ENCODE measurements around the gene TXNIP. TPM values are rescaled to one million over a fixed set of nuclear protein-coding genes. Genes with fewer than 3 reads are reported as not detected.

TXNIP gene
- total RNA-seq, 1 experiment from 2014 or later = 576 TPM

GRCh38 chr1:145993618-145994390 lies 2.6 kb downstream of the TXNIP start:
- H3K4me3 Mint-ChIP-seq (ENCODE audit: unreplicated experiment) = peak overlapping the region; percentile 89
- H3K9me3 Mint-ChIP-seq (ENCODE audit: unreplicated experiment) = no peaks in the 10 kb centered on the region
- H3K4me1 Mint-ChIP-seq (ENCODE audit: insufficient read depth, unreplicated experiment) = peaks cover 34% of the 10 kb centered on the region
- peak overlapping the region; percentile 95 for H3K27ac Mint-ChIP-seq (ENCODE audit: low read depth, unreplicated experiment)
- TF ChIP-seq CTCF (IDR thresholded peaks at IDR 0.05; ENCODE audit: unreplicated experiment) = no peak
- ChIA-PET POLR2A (interaction anchor here (0.8 to 28.8 kb wide), 11 partner anchors 7 to 135 kb away, joined by 3 to 1309 read pairs (median 30); partner anchors contain the start of genes ANKRD34A, LIX1L, PEX11B and PIAS3), CTCF (interaction anchor here (0.7 to 24.2 kb wide), 8 partner anchors 15 to 113 kb away, joined by 3 to 773 read pairs (median 4); partner anchors contain the start of genes ANKRD34A, HJV and POLR3GL)
- H3K27me3 Mint-ChIP-seq (ENCODE audit: insufficient read depth, unreplicated experiment) = no peaks in the 10 kb centered on the region
- intact Hi-C loops (cut with micrococcal nuclease) = no loop called here
- BruUV-seq (replicated peaks) = no TSS peak
- peaks cover 72% of the 10 kb centered on the region for H3K36me3 Mint-ChIP-seq (ENCODE audit: insufficient read depth, unreplicated experiment)
- no peak for DNase-seq (ENCODE audit: unreplicated experiment)

GRCh38 chr1:145992958-145993617 lies 3.3 kb downstream of the TXNIP start:
- intact Hi-C loops (cut with micrococcal nuclease) = no loop called here
- H3K4me1 Mint-ChIP-seq (ENCODE audit: insufficient read depth, unreplicated experiment) = peaks cover 27% of the 10 kb centered on the region
- no peaks in the 10 kb centered on the region for H3K9me3 Mint-ChIP-seq (ENCODE audit: unreplicated experiment)
- BruUV-seq (replicated peaks) = no TSS peak
- H3K27me3 Mint-ChIP-seq (ENCODE audit: insufficient read depth, unreplicated experiment) = no peaks in the 10 kb centered on the region
- no peak for TF ChIP-seq CTCF (IDR thresholded peaks at IDR 0.05; ENCODE audit: unreplicated experiment)
- peak overlapping the region; percentile 89 for H3K4me3 Mint-ChIP-seq (ENCODE audit: unreplicated experiment)
- POLR2A ChIA-PET = interaction anchor here (0.6 to 28.8 kb wide), 11 partner anchors 7 to 134 kb away, joined by 3 to 1309 read pairs (median 30); partner anchors contain the start of genes ANKRD34A, LIX1L, PIAS3 and POLR3GL
- DNase-seq (ENCODE audit: unreplicated experiment) = no peak
- CTCF ChIA-PET = interaction anchor here (0.9 to 24.2 kb wide), 6 partner anchors 15 to 102 kb away, joined by 3 to 773 read pairs (median 6); partner anchors contain the start of genes ANKRD34A, HJV and POLR3GL
- peaks cover 79% of the 10 kb centered on the region for H3K36me3 Mint-ChIP-seq (ENCODE audit: insufficient read depth, unreplicated experiment)
- peak overlapping the region; percentile 95 for H3K27ac Mint-ChIP-seq (ENCODE audit: low read depth, unreplicated experiment)

GRCh38 chr1:145992502-145992936 lies 3.9 kb downstream of the TXNIP start:
- Mint-ChIP-seq H3K9me3 (ENCODE audit: unreplicated experiment) (no peaks in the 10 kb centered on the region), H3K36me3 (ENCODE audit: insufficient read depth, unreplicated experiment) (peaks cover 79% of the 10 kb centered on the region), H3K27me3 (ENCODE audit: insufficient read depth, unreplicated experiment) (no peaks in the 10 kb centered on the region), H3K4me3 (ENCODE audit: unreplicated experiment) (peak overlapping the region; percentile 89), H3K4me1 (ENCODE audit: insufficient read depth, unreplicated experiment) (peaks cover 22% of the 10 kb centered on the region), H3K27ac (ENCODE audit: low read depth, unreplicated experiment) (peak overlapping the region; percentile 95)
- no peak for TF ChIP-seq CTCF (IDR thresholded peaks at IDR 0.05; ENCODE audit: unreplicated experiment)
- POLR2A ChIA-PET = interaction anchor here (0.6 to 28.8 kb wide), 9 partner anchors 6 to 101 kb away, joined by 3 to 1309 read pairs (median 109); partner anchors contain the start of genes ANKRD34A, LIX1L, POLR3GL and RBM8A
- intact Hi-C loops (cut with micrococcal nuclease) = no loop called here
- no TSS peak for BruUV-seq (replicated peaks)
- CTCF ChIA-PET = interaction anchor here (0.9 to 24.2 kb wide), 5 partner anchors 14 to 40 kb away, joined by 4 to 773 read pairs (median 6); partner anchors contain the start of genes ANKRD34A, HJV and POLR3GL
- no peak for DNase-seq (ENCODE audit: unreplicated experiment)

All from MCF 10A (cell line).